Uterus (tissue), 2 donors: ENCODE measurements around the gene MAPK11.

Experiments used
- CTCF ChIP-seq, 4 experiments: fragments of 200-600 bp in 2 of 4; fragments of 450-650 bp in 2 of 4; sonication (generic) in 2 of 4; IDR thresholded peaks; one replicate each; pipeline ENCODE4 v1.5.1; 2016 to 2019; ENCODE audit warnings: antibody characterized with exemption in 4 of 4, mild to moderate bottlenecking in 2 of 4, moderate library complexity in 1 of 4
- POLR2A ChIP-seq, 2 donors: fragments of 450-650 bp; IDR thresholded peaks; one replicate each; pipeline ENCODE4 v1.6.1; 2016; ENCODE audit warnings: antibody characterized with exemption in 2 of 2, mild to moderate bottlenecking in 1 of 2, moderate library complexity in 1 of 2

GRCh38 chr22:50269970-50270665 is at the start of gene MAPK11:
- TF ChIP-seq CTCF (IDR thresholded peaks at IDR 0.05) (no peak), POLR2A (IDR thresholded peaks at IDR 0.05) (no peak)
